ENCODE results near the gene TMEM108. TPM values are rescaled to one million over a fixed set of nuclear protein-coding genes. Genes with fewer than 3 reads are reported as not detected.

The TMEM108 gene
- polyA plus RNA-seq, 1 donor from 2014 or later: 2.1 TPM

- H3K4me2 ChIP-seq (ENCODE audit: low read length): no peak overlapping the region
- H3K9ac ChIP-seq (ENCODE audit: low read length): no peak overlapping the region
- H3K27me3 ChIP-seq (ENCODE audit: insufficient read depth, low read depth, low read length): no peaks in the 10 kb centered on the region
- no peak for TF ChIP-seq TAF1 (IDR thresholded peaks at IDR 0.05; ENCODE audit: low read depth)
- no peak for TF ChIP-seq RAD21 (conservative IDR thresholded peaks at IDR 0.05)
- no peak for TF ChIP-seq EP300 (conservative IDR thresholded peaks at IDR 0.05; ENCODE audit: poor library complexity, severe bottlenecking)
- TF ChIP-seq SMC3 (conservative IDR thresholded peaks at IDR 0.05; ENCODE audit: poor library complexity): no peak
- TF ChIP-seq, protein P1, sequence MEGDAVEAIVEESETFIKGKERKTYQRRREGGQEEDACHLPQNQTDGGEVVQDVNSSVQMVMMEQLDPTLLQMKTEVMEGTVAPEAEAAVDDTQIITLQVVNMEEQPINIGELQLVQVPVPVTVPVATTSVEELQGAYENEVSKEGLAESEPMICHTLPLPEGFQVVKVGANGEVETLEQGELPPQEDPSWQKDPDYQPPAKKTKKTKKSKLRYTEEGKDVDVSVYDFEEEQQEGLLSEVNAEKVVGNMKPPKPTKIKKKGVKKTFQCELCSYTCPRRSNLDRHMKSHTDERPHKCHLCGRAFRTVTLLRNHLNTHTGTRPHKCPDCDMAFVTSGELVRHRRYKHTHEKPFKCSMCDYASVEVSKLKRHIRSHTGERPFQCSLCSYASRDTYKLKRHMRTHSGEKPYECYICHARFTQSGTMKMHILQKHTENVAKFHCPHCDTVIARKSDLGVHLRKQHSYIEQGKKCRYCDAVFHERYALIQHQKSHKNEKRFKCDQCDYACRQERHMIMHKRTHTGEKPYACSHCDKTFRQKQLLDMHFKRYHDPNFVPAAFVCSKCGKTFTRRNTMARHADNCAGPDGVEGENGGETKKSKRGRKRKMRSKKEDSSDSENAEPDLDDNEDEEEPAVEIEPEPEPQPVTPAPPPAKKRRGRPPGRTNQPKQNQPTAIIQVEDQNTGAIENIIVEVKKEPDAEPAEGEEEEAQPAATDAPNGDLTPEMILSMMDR (IDR thresholded peaks at IDR 0.05; ENCODE audit: poor library complexity, severe bottlenecking): no peak
- no peak overlapping the region for H2AFZ ChIP-seq (ENCODE audit: low read depth, low read length)
- H3K4me3 ChIP-seq (ENCODE audit: low read length): no peak overlapping the region
- no peaks in the 10 kb centered on the region for H3K9me2 ChIP-seq (ENCODE audit: insufficient read depth, low read length)
- H4K20me1 ChIP-seq (ENCODE audit: insufficient read depth): no peaks in the 10 kb centered on the region
- no peaks in the 10 kb centered on the region for H3K36me3 ChIP-seq (ENCODE audit: insufficient read depth, low read length)
- no peaks in the 10 kb centered on the region for H3K9me3 ChIP-seq (ENCODE audit: low read length)
- H3K79me2 ChIP-seq (replicated peaks; ENCODE audit: insufficient read depth, low read length): no peaks in the 10 kb centered on the region
- H3K27ac ChIP-seq (ENCODE audit: low read length): no peak overlapping the region
- H3F3A ChIP-seq (ENCODE audit: insufficient read depth, low read length, poor library complexity, severe bottlenecking): no peaks in the 10 kb centered on the region
Measured at GRCh38 chr3:133440652-133441051, 402.5 kb downstream of the TMEM108 start.

DNA sequence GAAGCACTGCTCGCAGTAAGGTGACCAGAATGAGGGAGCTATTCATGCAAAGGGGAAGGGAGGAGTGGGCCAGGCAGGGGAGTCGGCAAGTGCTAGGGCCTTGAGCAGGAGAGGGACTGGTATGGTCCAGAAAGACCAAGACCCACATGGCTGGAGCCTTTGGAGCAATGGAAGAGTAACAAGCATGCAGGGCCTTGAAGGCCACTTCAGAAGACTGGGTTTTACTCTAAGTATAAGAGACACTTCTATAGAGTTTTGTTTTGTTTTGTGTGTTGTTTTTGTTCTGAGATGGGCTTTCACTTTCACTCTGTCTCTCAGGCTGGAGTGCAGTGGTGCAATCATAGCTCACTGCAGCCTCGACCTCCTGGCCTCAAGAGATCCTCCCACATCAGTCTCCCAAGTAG, 403.7 kb downstream of the TMEM108 start:
- Histone ChIP-seq H3K9me2 (ENCODE audit: insufficient read depth, low read length) (no peaks in the 10 kb centered on the region), H3K36me3 (ENCODE audit: insufficient read depth, low read length) (no peaks in the 10 kb centered on the region), H3K4me3 (ENCODE audit: low read length) (no peak overlapping the region), H3F3A (ENCODE audit: insufficient read depth, low read length, poor library complexity, severe bottlenecking) (no peaks in the 10 kb centered on the region), H3K79me2 (replicated peaks; ENCODE audit: insufficient read depth, low read length) (no peaks in the 10 kb centered on the region), H3K4me2 (ENCODE audit: low read length) (no peak overlapping the region), H3K27me3 (ENCODE audit: insufficient read depth, low read depth, low read length) (no peaks in the 10 kb centered on the region), H3K9me3 (ENCODE audit: low read length) (no peaks in the 10 kb centered on the region), H4K20me1 (ENCODE audit: insufficient read depth) (no peaks in the 10 kb centered on the region), H2AFZ (ENCODE audit: low read depth, low read length) (no peak overlapping the region), H3K27ac (ENCODE audit: low read length) (no peak overlapping the region), H3K9ac (ENCODE audit: low read length) (no peak overlapping the region)
- TF ChIP-seq, protein P1 (IDR thresholded peaks at IDR 0.05; ENCODE audit: poor library complexity, severe bottlenecking): no peak

GRCh38 chr3:133442518-133442917, 404.3 kb downstream of the TMEM108 start:
- Histone ChIP-seq H3K27ac (ENCODE audit: low read length) (no peak overlapping the region), H3K27me3 (ENCODE audit: insufficient read depth, low read depth, low read length) (no peaks in the 10 kb centered on the region), H3K9ac (ENCODE audit: low read length) (no peak overlapping the region), H3F3A (ENCODE audit: insufficient read depth, low read length, poor library complexity, severe bottlenecking) (no peaks in the 10 kb centered on the region), H3K9me2 (ENCODE audit: insufficient read depth, low read length) (no peaks in the 10 kb centered on the region), H3K9me3 (ENCODE audit: low read length) (no peaks in the 10 kb centered on the region), H2AFZ (ENCODE audit: low read depth, low read length) (no peak overlapping the region), H3K4me2 (ENCODE audit: low read length) (no peak overlapping the region), H3K79me2 (replicated peaks; ENCODE audit: insufficient read depth, low read length) (no peaks in the 10 kb centered on the region), H3K4me3 (ENCODE audit: low read length) (no peak overlapping the region), H3K36me3 (ENCODE audit: insufficient read depth, low read length) (no peaks in the 10 kb centered on the region), H4K20me1 (ENCODE audit: insufficient read depth) (no peaks in the 10 kb centered on the region)
- TF ChIP-seq SMC3 (conservative IDR thresholded peaks at IDR 0.05; ENCODE audit: poor library complexity) (no peak), EZH2 (IDR thresholded peaks at IDR 0.05; ENCODE audit: borderline replicate concordance, insufficient read depth, low read length, poor library complexity, severe bottlenecking) (no peak), POLR2AphosphoS5 (IDR thresholded peaks at IDR 0.05) (no peak), MXI1 (conservative IDR thresholded peaks at IDR 0.05; ENCODE audit: poor library complexity, severe bottlenecking) (no peak)

Data from neural cell (in vitro differentiated cells).